ENCODE measurements around the gene DES. TPM values are rescaled to one million over a fixed set of nuclear protein-coding genes. Genes with fewer than 3 reads are reported as not detected.

DES gene
- total RNA-seq, 1 donor from 2014 or later, result 12,920 TPM

GRCh38 chr2:219415580-219416234 is 2.5 kb upstream of the DES start:
- DNase-seq (no peak), ATAC-seq (ENCODE audit: poor library complexity) (no peak)
- intact Hi-C loops (cut with DNase I), result no loop called here

GRCh38 chr2:219416235-219416602 is 2.0 kb upstream of the DES start:
- intact Hi-C loops (cut with DNase I), result no loop called here
- no peak for ATAC-seq (ENCODE audit: poor library complexity)

GRCh38 chr2:219416938-219417337 is 1.2 kb upstream of the DES start:
- ATAC-seq (ENCODE audit: poor library complexity), result peak; percentile 42
- intact Hi-C loops (cut with DNase I), result no loop called here
- no peak for DNase-seq

More at GRCh38 chr2:219416235-219416602, 2.0 kb upstream of the DES start:
- no peak for DNase-seq

GRCh38 chr2:219417374-219417773 is 803 bp upstream of the DES start:
- intact Hi-C loops (cut with DNase I), result no loop called here
- DNase-seq (peak; percentile 67), ATAC-seq (ENCODE audit: poor library complexity) (peak; percentile 64)

- DNase-seq (no peak), ATAC-seq (ENCODE audit: poor library complexity) (no peak)
- intact Hi-C loops (cut with DNase I), result no loop called here
These were observed 791 bp downstream of the DES start for GRCh38 chr2:219419012-219419324.

- intact Hi-C loops (cut with DNase I), result no loop called here
- DNase-seq (peak; percentile 72), ATAC-seq (ENCODE audit: poor library complexity) (peak; percentile 41)
These were observed 1.4 kb downstream of the DES start for GRCh38 chr2:219419331-219420197.

GRCh38 chr2:219420687-219421086 is 2.5 kb downstream of the DES start:
- intact Hi-C loops (cut with DNase I), result no loop called here
- ATAC-seq (ENCODE audit: poor library complexity) (no peak), DNase-seq (no peak)

GRCh38 chr2:219421323-219421722 is 3.1 kb downstream of the DES start:
- no peak for ATAC-seq (ENCODE audit: poor library complexity)
- DNase-seq, result no peak
- intact Hi-C loops (cut with DNase I), result no loop called here

GRCh38 chr2:219422952-219423534 is 4.9 kb downstream of the DES start:
- intact Hi-C loops (cut with DNase I), result no loop called here
- DNase-seq, result no peak
- ATAC-seq (ENCODE audit: poor library complexity), result no peak

GRCh38 chr2:219423652-219424377 is 5.6 kb downstream of the DES start:
- no peak for DNase-seq
- no peak for ATAC-seq (ENCODE audit: poor library complexity)
- intact Hi-C loops (cut with DNase I), result no loop called here

GRCh38 chr2:219425238-219426067 is 7.3 kb downstream of the DES start:
- ATAC-seq (ENCODE audit: poor library complexity) (no peak), DNase-seq (no peak)
- intact Hi-C loops (cut with DNase I), result no loop called here

GRCh38 chr2:219426068-219426443 is 7.9 kb downstream of the DES start:
- DNase-seq (peak; percentile 27), ATAC-seq (ENCODE audit: poor library complexity) (peak; percentile 0)
- intact Hi-C loops (cut with DNase I), result no loop called here

GRCh38 chr2:219426534-219427136 is 8.5 kb downstream of the DES start:
- ATAC-seq (ENCODE audit: poor library complexity) (peak; percentile 0), DNase-seq (peak; percentile 34)
- intact Hi-C loops (cut with DNase I), result no loop called here

- DNase-seq (peak; percentile 21), ATAC-seq (ENCODE audit: poor library complexity) (peak; percentile 1)
- intact Hi-C loops (cut with DNase I), result no loop called here
These were observed 10.3 kb downstream of the DES start for GRCh38 chr2:219428469-219428868.

- ATAC-seq (ENCODE audit: poor library complexity), result no peak
- no peak for DNase-seq
- intact Hi-C loops (cut with DNase I), result no loop called here
These were observed 11.9 kb downstream of the DES start for GRCh38 chr2:219429958-219430606.

GRCh38 chr2:219430633-219431615 is 12.7 kb downstream of the DES start:
- peak; percentile 69 for ATAC-seq (ENCODE audit: poor library complexity)
- intact Hi-C loops (cut with DNase I), result no loop called here

More at GRCh38 chr2:219430633-219431615, 12.7 kb downstream of the DES start:
- DNase-seq, result peak; percentile 77
